OCI-LY3 (cell line): Measurements from ENCODE around the gene CD19.

Source experiments
- H2AFZ ChIP-seq: fragments of 200-600, 300-600 bp; shearing (Covaris generic); 2 replicates; pipeline ENCODE4 v1.6.0; 2014; ENCODE audit warnings: antibody characterized with exemption, low read depth, low read length
- H3K27ac ChIP-seq: fragments of 200-600, 300-600 bp; sonication (generic); 2 replicates; pipeline ENCODE4 v1.5.1; 2014; ENCODE audit warnings: mild to moderate bottlenecking, low read length, moderate library complexity, mixed read lengths
- H3K27me3 ChIP-seq: fragments of 200-600, 300-600 bp; sonication (generic); 2 replicates; pipeline ENCODE4 v1.6.1; 2014; ENCODE audit warnings: low read depth, low read length, mixed read lengths
- H3K36me3 ChIP-seq: fragments of 200-600, 300-600 bp; sonication (generic); replicated peaks from 2 replicates; pipeline ENCODE3; 2014; ENCODE audit warnings: low read depth, low read length, mixed read lengths
- H3K4me1 ChIP-seq: fragments of 300-600, 200-600 bp; sonication (generic); 2 replicates; pipeline ENCODE4 v1.6.1; 2014; ENCODE audit warnings: low read length, mixed read lengths
- H3K4me2 ChIP-seq: fragments of 200-600, 300-600 bp; sonication (generic); 2 replicates; pipeline ENCODE4 v1.6.1; 2014; ENCODE audit warnings: low read length, mixed read lengths
- H3K4me3 ChIP-seq: fragments of 300-600, 200-600 bp; sonication (generic); 2 replicates; pipeline ENCODE4 v1.5.1; 2014; ENCODE audit warnings: antibody characterized with exemption, mild to moderate bottlenecking, low read length, moderate library complexity
- H3K79me2 ChIP-seq: fragments of 300-600, 200-600 bp; shearing (Covaris generic); 2 replicates; pipeline ENCODE4 v1.6.1; 2014; ENCODE audit warnings: mild to moderate bottlenecking, low read length, mixed read lengths
- H3K9ac ChIP-seq: fragments of 300-600, 200-600 bp; shearing (Covaris generic); 2 replicates; pipeline ENCODE4 v1.6.0; 2014; ENCODE audit warnings: mild to moderate bottlenecking, low read length, moderate library complexity
- H3K9me3 ChIP-seq: fragments of 200-600, 300-600 bp; shearing (Covaris generic); 2 replicates; pipeline ENCODE4 v1.6.1; 2014; ENCODE audit warnings: low read length, mixed read lengths; ENCODE audit not compliant: insufficient read depth
- H4K20me1 ChIP-seq: fragments of 200-600, 300-600 bp; sonication (generic); 2 replicates; pipeline ENCODE4 v1.6.1; 2016; ENCODE audit warnings: low read length, mixed read lengths; ENCODE audit not compliant: insufficient read depth
- EZH2phosphoT487 ChIP-seq: fragments of 200-600 bp; shearing (Covaris generic); IDR thresholded peaks from 2 replicates; pipeline ENCODE4 v1.6.1; 2018; ENCODE audit warnings: antibody characterized with exemption, mixed run types, low read depth
- TF ChIP-seq, protein P1 (sequence below): fragments of 200-600, 300-600 bp; sonication (generic); IDR thresholded peaks from 2 replicates; pipeline ENCODE4 v1.5.1; 2014; ENCODE audit warnings: antibody characterized with exemption, low read length, low read depth

Gene CD19

DNA sequence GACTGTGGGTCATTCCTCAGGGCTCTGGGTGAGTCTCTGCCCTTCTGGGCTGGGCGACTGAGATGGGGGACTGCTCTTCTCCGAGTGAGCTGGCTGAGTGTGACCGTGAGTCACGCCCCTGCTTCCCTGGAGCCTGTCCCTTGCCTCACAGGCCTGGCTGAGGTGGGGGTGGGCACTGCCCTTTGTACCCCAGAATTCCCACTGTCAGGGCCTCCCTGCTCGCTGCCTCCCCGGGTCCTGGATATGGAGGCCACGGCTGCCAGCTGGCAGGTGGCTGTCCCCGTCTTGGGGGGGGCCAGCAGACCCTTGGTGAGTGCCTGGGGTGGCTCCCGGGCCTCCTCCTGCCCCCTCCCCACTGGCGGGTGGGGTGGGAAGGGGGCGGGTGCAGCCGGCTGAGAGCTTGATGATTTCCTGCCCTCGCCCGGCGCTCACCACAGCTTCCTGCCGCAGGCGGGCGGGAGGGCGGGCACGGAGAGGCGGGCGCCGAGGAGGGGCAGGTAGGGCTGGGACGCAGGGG, 52.9 kb downstream of the CD19 start, which contains the start of gene LAT:
Gene LAT (plus strand): TSS at position 434 of the 517 bp plus-strand sequence. CDS start 366 bp downstream, outside the sequence.
- no peaks in the 10 kb centered on the region for H3K4me1 ChIP-seq
- no peaks in the 10 kb centered on the region for H3K9me3 ChIP-seq
- peaks cover 20% of the 10 kb centered on the region for H3K36me3 ChIP-seq
- H3K27ac ChIP-seq: no peak within 1 kb of the TSS
- no peaks in the 10 kb centered on the region for H3K79me2 ChIP-seq
- no peaks in the 10 kb centered on the region for H4K20me1 ChIP-seq
- TF ChIP-seq, protein P1, sequence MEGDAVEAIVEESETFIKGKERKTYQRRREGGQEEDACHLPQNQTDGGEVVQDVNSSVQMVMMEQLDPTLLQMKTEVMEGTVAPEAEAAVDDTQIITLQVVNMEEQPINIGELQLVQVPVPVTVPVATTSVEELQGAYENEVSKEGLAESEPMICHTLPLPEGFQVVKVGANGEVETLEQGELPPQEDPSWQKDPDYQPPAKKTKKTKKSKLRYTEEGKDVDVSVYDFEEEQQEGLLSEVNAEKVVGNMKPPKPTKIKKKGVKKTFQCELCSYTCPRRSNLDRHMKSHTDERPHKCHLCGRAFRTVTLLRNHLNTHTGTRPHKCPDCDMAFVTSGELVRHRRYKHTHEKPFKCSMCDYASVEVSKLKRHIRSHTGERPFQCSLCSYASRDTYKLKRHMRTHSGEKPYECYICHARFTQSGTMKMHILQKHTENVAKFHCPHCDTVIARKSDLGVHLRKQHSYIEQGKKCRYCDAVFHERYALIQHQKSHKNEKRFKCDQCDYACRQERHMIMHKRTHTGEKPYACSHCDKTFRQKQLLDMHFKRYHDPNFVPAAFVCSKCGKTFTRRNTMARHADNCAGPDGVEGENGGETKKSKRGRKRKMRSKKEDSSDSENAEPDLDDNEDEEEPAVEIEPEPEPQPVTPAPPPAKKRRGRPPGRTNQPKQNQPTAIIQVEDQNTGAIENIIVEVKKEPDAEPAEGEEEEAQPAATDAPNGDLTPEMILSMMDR: no peak
- TF ChIP-seq EZH2phosphoT487: no peak
- no peak within 1 kb of the TSS for H3K9ac ChIP-seq
- H2AFZ ChIP-seq: no peak within 1 kb of the TSS
- H3K27me3 ChIP-seq: no peaks in the 10 kb centered on the region
- H3K4me2 ChIP-seq: no peak within 1 kb of the TSS
- no peak within 1 kb of the TSS for H3K4me3 ChIP-seq

DNA sequence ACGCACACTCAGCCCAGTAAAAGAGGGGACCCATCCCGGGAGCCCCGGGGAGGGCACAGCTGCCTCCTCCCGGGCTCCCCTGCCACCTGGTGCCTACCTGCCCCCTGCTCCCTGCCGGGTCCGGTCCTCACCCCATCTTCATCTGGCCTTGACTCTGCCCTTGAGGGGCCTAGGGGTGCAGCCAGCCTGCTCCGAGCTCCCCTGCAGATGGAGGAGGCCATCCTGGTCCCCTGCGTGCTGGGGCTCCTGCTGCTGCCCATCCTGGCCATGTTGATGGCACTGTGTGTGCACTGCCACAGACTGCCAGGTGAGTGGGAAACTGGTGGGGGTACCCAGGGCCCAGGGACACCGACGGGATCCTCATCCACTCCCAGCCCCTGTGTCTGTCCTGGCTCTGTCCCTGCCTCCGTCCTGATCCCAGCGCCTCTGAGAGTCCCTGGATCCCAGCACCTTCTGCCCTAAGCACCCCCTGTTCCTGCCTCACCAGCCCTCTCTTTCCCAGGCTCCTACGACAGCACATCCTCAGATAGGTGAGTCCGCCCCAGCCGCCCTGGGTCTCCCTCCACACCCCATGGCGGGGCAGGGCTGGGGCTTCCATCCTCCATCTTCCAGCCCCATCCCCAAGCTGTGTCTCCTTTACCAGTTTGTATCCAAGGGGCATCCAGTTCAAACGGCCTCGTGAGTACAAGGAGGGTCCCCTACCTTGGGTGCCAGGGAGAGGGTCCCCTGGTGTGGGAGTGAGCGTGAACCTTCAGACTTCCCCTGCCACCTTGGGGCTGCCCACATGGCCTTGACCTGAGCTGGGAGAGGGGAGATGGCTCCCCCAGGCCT, 53.7 kb downstream of the CD19 start:
- Histone ChIP-seq H3K27me3 (no peaks in the 10 kb centered on the region), H3K27ac (no peak overlapping the region), H3K4me1 (no peaks in the 10 kb centered on the region), H3K4me3 (no peak overlapping the region), H3K36me3 (peaks cover 20% of the 10 kb centered on the region), H3K9me3 (no peaks in the 10 kb centered on the region), H3K9ac (no peak overlapping the region), H2AFZ (no peak overlapping the region), H3K79me2 (no peaks in the 10 kb centered on the region), H3K4me2 (no peak overlapping the region), H4K20me1 (no peaks in the 10 kb centered on the region)
- TF ChIP-seq, protein P1: no peak
- no peak for TF ChIP-seq EZH2phosphoT487

DNA sequence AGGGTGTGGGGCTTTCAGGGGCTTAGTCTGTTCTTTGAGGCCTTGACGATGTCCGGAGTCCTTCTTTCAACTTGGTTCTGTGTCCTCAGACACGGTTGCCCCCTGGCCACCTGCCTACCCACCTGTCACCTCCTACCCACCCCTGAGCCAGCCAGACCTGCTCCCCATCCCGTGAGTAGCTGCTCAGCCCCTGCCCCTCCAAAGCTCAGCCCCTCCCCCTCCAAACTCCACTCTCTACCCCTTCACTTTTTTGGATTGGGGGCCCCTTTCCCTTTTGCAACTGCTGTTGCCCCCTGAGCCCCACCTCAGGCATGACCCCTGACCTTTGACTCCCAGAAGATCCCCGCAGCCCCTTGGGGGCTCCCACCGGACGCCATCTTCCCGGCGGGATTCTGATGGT, 54.3 kb downstream of the CD19 start:
- Histone ChIP-seq H3K27ac (no peak overlapping the region), H4K20me1 (no peaks in the 10 kb centered on the region), H3K9ac (no peak overlapping the region), H3K4me1 (no peaks in the 10 kb centered on the region), H3K4me3 (no peak overlapping the region), H3K36me3 (peaks cover 20% of the 10 kb centered on the region), H3K9me3 (no peaks in the 10 kb centered on the region), H2AFZ (no peak overlapping the region), H3K79me2 (no peaks in the 10 kb centered on the region), H3K4me2 (no peak overlapping the region), H3K27me3 (no peaks in the 10 kb centered on the region)
- TF ChIP-seq EZH2phosphoT487: no peak
- TF ChIP-seq, protein P1: no peak

DNA sequence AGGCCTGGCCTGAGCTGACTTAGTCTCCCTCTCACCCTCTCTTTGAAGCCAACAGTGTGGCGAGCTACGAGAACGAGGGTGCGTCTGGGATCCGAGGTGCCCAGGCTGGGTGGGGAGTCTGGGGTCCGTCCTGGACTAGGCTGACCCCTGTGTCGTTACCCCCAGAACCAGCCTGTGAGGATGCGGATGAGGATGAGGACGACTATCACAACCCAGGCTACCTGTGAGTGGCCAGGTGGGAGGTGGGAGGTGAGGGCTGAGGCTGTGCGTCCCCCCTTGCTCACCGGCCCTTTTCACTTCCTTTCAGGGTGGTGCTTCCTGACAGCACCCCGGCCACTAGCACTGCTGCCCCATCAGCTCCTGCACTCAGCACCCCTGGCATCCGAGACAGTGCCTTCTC, 54.7 kb downstream of the CD19 start:
- H4K20me1 ChIP-seq: no peaks in the 10 kb centered on the region
- peaks cover 15% of the 10 kb centered on the region for H3K36me3 ChIP-seq

More for the DNA sequence above, 54.7 kb downstream of the CD19 start:
- no peak overlapping the region for H3K27ac ChIP-seq
- H3K27me3 ChIP-seq: no peaks in the 10 kb centered on the region
- no peak overlapping the region for H2AFZ ChIP-seq
- H3K4me3 ChIP-seq: no peak overlapping the region
- H3K9me3 ChIP-seq: no peaks in the 10 kb centered on the region
- TF ChIP-seq, protein P1: no peak
- no peak for TF ChIP-seq EZH2phosphoT487
- no peak overlapping the region for H3K9ac ChIP-seq
- no peaks in the 10 kb centered on the region for H3K4me1 ChIP-seq
- no peak overlapping the region for H3K4me2 ChIP-seq
- H3K79me2 ChIP-seq: no peaks in the 10 kb centered on the region
